HG03196 (cell line): ENCODE results near the gene FGGY.

Source experiments
- ATAC-seq: cut with Tn5 transposase; IDR thresholded peaks from one replicate; pipeline ENCODE4 v1.9.1; 2021; ENCODE audit not compliant: unreplicated experiment

Gene FGGY

DNA sequence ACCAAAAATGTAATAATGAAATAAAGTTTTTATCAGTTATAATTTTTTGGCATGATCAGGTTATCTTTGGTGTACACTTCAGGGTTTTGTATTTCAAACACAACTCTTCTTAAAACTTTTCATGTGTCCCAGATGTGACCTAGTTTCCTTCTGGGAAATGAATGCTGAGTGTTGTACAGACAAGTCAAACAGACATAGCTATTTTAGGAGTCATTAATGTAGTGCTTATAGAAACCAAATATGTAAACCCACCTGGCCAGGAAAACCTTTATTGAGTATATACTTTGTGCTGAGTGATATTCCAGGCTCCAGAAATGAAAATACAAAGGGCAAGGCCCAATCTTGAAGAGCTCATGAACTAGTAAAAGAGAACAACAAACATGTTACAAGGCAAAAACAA lies 491.9 kb downstream of the FGGY start:
- ATAC-seq: no peak

DNA sequence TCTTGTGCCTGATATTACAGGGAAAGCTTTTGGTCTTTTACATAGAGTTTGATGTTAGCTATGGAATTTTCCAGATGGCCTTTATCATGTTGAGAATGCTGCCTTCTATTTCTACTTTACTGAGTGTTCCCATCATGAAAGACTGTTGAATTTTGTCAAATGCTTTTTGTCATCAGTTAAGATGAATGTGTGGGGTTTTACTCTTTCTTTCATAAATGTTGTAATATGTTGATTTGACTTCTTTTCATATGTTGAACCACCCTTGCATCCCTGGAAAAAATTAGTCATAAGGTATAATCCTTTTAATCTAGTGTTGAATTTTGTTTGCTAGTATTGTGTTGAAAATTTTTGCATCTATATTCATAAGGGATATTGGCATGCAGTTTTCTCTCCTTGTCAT lies 501.7 kb downstream of the FGGY start:
- no peak for ATAC-seq

- ATAC-seq: peak; percentile 61
Measured at GRCh38 chr1:59803458-59804038, 506.7 kb downstream of the FGGY start.

GRCh38 chr1:59804301-59804700 lies 507.4 kb downstream of the FGGY start:
- ATAC-seq: no peak

DNA sequence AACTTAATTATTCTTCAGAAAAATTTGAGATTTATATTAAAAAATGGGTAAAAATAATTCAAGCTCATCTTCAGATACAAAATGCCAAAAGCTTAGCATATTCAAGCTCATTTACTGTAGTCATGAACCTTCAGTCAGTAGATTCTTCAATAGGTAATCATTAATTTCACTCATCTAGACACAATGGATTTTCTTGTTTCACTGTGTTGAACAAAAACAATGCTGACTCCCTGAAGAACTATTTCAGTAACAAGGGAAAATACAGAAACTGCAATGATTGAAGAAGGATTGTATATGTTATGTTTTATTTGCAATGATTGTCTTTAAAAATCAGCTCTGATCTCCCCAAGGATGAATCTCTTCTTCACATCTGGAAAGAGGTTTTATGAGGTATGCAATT lies 508.7 kb downstream of the FGGY start:
- ATAC-seq: no peak
